ENCODE results near the gene ENDOD1.
"Not testable (repeated sequence)": the region's sequence is repeated elsewhere in the genome, so short reads cannot be mapped to it uniquely, and the experiment has no call there.

DNA sequence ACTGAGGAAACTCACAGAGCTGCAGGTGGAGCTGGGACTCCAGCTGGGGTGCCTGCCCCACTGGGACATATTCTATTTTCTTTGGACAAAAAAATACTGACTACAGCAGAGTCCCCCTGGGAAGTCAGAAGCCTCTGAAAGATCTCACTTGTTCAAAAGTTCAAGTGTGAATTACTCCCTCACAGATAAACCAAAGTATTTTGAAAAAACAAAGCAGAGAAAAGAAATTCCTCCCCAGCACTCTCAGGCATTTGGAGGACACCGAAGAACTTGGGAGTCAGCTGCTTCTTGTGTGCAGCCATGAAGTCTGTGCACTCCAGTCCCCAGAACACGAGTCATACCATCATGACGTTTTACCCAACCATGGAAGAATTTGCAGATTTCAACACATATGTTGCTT lies 40.5 kb upstream of the ENDOD1 start, which contains the start of gene KDM4F:
- TF ChIP-seq POLR2A, CTCF (IDR thresholded peaks at IDR 0.05): not testable (repeated sequence)

Measured in thyroid gland (tissue), 4 donors.